ENCODE measurements around the gene SAMD4B.
"Not testable (repeated sequence)": the region's sequence is repeated elsewhere in the genome, so short reads cannot be mapped to it uniquely, and the experiment has no call there.

Gene SAMD4B, protein sequence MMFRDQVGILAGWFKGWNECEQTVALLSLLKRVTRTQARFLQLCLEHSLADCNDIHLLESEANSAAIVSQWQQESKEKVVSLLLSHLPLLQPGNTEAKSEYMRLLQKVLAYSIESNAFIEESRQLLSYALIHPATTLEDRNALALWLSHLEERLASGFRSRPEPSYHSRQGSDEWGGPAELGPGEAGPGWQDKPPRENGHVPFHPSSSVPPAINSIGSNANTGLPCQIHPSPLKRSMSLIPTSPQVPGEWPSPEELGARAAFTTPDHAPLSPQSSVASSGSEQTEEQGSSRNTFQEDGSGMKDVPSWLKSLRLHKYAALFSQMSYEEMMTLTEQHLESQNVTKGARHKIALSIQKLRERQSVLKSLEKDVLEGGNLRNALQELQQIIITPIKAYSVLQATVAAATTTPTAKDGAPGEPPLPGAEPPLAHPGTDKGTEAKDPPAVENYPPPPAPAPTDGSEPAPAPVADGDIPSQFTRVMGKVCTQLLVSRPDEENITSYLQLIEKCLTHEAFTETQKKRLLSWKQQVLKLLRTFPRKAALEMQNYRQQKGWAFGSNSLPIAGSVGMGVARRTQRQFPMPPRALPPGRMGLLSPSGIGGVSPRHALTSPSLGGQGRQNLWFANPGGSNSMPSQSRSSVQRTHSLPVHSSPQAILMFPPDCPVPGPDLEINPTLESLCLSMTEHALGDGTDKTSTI

DNA sequence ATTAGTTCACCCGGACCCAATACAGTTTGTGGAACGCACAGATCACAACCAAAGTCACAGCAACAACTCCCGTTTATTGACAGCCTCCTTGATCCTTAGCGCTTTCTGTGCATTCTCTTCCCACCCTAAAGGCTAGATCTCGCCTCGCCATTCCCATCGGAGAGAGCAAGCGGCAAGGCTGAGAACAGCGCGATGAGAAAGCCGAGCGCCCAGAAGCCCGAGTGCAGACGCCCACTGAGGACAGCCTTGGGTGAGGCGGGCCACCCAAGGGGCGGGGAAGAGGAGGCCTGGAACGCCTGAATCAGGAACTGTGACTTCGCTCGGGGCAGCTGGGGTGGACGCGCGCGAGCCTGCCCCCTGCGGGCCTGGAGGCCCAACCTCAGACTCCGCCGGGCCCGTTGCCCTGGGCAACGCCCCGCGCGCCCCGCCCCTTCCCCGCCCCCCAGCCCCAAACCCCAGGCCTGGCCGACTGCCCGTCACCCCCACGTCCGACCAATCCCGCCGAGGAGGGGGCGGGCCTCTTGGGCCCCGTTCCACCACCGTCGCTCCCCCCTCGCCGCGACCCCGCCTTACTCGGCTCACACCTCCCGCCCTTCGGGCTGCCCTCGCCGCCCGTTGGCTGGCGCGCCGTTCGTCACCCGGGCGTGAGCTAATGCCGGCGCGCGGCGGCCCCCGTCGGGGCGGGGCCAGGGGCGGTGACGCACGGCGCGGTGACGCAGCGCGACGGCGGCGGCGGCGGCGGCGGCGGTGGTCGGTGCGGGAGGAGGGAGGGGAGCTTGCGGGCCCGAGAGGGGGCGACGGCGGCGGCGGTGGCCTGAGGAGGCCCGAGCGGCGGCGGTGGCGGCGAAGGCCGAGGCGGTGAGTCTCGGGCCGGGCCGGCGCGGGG, at the start of gene SAMD4B:
SAMD4B (plus strand) TSS at position 703 of the 886 bp plus-strand sequence. CDS start 14,473 bp downstream, outside the sequence.
- DNase-seq: peak; percentile 97

DNA sequence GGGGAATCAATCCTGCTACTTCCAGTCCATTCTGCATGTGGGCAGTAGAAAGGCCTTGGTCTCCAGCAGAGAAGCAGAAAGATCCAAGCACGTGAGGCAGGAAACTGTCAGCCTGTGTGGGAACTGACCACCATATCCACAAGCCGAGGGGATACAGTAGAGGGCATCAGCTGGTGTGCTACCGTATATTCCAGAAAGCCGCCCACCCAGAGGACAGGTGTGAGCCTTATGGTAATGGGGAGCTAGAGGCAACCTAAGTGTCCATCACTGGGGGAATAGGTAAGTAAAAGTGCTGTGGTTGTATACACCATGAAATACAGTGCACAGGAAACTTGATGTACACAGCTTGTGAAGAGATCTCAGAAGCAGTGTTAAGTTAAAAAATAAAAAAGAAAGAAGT, 48.8 kb upstream of the SAMD4B start:
- DNase-seq: no peak

DNA sequence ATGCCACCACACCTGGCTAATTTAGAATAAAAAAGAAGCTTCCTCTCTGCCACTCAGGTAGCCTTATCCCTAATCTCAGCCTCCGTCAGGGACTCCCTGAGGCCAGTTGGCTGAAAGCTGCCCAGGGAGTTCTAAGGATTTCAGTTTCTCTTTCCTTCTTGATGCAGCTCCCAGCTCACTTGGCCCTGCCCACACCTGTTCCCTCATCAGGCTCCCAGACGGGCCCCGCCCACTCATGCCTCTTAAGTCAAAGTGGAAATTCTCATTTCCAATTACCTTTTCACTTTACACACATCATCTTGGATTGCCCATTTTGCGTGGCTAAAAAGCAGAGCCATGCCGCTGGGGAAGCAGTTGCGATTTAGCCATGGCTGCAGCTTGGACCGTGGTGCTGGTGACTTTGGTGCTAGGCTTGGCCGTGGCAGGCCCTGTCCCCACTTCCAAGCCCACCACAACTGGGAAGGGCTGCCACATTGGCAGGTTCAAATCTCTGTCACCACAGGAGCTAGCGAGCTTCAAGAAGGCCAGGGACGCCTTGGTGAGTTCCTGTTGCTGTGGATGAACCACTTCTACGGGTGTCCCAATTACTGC, 46.1 kb upstream of the SAMD4B start, which contains the start of gene IFNL1:
IFNL1 (plus strand) TSS at position 353 of the 591 bp plus-strand sequence; CDS start at position 368, 15 bp downstream.
- DNase-seq: no peak

DNA sequence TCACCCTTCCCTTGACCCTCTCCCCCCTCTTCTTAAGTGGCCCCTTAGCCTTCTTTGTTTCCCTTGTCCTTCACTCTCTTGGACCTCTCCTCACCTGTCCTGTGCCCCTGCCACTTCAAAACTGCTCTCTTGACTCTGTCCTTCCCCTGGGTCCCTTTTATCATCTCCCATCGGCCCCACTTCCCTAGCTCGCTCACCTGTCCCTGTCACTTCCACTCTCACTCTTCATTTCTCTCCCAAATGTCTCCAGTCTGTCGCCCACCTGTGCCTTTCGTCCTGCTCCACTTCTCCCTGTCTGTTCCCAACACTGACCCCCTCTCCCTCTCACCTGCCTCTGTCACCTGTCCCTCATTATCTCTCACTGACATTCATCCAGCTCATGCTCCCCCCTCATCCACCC, 45.3 kb upstream of the SAMD4B start:
- DNase-seq: no peak

DNA sequence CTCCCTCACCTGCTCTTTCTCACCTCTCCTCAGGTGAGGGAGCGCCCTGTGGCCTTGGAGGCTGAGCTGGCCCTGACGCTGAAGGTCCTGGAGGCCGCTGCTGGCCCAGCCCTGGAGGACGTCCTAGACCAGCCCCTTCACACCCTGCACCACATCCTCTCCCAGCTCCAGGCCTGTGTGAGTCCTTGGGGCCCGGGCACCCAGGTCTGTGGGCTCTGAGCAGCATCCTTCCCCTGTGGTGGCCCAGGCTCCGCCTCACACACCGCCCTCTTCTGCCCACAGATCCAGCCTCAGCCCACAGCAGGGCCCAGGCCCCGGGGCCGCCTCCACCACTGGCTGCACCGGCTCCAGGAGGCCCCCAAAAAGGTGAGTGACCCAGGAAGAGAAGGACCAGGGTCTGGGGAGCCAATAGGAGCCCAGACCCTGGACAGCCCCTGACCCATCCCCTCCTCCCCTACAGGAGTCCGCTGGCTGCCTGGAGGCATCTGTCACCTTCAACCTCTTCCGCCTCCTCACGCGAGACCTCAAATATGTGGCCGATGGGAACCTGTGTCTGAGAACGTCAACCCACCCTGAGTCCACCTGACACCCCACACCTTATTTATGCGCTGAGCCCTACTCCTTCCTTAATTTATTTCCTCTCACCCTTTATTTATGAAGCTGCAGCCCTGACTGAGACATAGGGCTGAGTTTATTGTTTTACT, 44.1 kb upstream of the SAMD4B start:
- no peak for DNase-seq

DNA sequence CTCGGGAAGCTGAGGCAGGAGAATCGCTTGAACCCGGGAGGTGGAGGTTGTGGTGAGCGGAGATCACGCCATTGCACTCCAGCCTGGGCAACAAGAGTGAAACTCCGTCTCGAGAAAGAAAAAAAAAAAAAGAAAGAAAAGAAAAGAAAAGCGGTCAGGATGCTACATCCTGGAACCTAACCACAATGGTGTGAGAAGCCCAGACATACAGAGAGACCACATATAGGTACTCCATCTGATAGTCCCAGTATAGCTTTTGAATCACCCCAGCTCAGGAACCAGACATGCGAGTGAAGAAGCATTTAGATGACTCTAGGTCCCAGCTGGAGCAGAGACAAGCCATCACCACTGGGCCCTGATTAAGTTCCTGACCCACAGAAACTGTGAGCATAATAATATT, 42.8 kb upstream of the SAMD4B start:
- DNase-seq: no peak

DNA sequence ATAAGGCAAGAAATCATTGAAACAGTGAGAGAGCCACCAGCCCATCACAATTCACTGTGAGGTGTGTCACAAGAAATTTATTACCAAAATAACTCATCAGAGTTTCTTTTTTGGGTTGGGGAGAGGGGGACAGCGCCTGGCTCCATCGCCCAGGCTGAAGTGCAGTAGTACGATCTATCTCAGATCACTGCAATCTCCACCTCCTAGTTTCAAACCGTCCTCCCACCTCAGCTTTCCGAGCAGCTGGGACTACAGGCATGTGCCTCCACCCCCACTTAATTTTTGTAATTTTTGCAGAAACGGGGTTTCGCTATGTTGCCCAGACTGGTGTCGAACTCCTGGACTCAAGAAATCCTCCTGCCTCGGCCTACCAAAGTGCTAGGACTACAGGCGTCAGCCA, 42.4 kb upstream of the SAMD4B start:
- DNase-seq: no peak

DNA sequence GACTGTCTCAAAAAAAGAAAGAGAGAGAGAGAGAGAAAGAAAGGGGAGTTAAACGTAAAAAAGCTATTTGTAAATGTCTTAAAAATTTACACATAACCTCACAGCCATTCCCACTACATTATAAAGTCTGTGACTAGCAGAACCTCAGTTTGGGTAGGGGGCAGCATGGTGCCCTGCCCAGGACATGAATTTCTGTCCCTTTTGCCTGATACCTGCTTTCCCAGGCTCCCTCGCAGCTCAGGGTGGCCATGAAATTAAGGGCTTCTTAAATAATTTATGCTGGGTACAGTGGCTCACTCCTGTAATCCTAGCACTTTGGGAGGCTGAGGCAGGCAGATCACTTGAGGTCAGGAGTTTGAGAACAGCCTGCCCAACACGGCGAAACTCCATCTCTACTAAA, 41.2 kb upstream of the SAMD4B start:
- DNase-seq: no peak

DNA sequence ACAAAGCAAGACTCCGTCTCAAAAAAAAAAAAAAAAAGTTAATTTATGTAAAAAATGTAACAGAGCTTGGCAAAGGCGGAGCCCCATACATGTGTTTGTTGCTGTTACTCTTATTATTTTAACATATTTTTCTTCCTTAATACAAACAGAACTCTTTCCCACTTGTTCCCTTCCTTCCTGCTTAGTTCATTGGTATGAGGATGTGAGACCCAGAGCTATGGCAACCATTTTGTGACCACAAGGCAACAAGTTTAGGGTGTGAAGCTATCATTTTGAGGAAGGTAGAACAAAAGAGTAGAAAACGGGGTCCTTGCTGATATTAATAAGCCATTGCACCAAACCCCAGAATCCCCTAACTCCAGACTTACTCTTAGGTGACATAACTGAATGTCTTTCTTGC, 40.7 kb upstream of the SAMD4B start:
- DNase-seq: no peak

DNA sequence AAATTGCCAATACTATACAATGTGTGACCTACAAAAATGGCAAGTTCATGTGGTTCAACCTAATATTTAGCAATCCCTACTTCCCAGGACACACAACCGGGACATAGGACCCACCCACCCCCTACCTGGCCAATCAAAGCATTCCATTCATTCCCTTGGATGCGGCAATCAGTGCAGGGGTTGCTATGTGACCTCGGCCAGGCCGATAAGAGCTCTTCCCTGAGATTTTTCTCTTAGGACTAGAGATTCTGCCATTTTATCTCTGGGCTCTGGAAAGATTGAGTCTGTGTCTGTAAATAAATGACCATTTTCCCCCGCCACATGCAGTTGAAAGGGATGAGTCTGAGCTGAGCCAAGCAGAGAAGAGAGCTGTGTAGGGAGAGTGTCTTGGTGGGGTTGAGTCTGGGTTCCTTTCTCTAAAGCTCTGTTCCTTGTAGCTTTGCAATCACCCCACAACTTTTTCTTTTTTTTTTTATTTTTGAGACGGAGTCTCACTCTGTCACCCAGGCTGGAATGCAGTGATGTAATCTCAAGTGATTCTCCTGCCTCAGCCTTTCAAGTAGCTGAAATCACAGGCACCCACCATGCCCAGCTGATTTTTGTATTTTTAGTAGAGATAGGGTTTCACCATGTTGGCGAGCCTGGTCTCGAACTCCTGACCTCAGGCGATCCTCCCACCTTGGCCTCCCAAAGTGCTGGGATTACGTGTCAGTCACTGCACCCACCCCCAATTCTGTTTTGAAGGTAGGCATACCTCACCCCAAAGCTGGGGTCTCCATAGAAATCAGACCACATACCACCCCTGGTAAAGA, 38.6 kb upstream of the SAMD4B start:
- DNase-seq: no peak

DNA sequence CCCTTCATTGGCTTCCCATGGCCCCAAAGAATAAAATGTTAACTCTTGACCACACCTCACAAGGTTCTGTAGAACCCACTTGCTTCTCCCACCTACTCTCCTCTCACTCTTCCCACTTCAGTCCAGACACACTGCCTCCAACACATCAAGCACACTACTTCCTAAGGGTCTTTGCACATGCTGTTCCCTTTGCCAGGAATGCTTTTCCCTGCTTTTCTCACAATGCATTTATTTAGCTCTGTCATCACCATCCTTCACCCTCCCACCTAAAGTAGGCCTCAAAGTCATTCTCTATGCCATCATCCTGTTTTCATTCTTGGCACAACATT, 38.1 kb upstream of the SAMD4B start:
- no peak for DNase-seq

DNA sequence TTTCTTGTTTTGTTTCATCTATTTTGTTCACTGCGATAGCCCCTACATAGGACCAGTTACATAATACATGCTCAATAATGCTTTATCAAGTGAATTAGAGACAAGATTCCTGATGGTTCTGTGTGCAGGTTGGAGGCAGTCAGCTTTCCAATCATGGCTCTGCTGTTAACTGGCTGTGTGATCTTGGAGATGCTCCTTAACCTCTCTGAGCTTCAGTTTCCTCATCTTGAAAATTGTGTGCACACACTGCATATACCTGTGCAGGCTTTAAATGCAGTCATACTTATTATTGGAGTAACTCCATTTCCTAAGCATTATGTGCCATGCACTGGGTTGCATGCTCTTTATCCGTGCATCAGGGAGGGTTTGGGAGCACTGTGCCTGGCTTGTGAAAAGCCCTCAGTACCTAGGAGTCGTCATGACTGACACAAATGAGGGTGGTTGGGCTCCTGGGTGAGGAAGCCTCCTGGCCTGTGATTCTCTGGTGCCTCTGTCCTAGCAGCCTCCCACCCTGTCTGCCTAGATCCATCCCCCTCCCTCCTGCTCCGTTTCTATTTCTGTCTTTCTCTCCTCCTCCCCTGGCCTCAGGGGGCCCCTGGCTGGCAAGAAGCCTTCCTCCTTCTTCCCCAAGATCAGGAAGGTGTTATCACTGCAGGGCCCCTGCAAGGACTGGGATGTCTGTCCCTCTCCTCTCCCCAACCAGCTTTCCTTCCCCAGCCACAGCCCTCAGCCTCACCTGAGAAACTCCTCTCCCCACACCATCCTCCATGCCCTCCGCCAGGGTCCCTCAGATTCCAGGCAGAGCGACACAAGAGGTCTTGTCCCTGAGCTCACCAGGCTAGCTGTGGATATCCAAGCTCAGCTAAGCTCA, 37.3 kb upstream of the SAMD4B start:
- no peak for DNase-seq

DNA sequence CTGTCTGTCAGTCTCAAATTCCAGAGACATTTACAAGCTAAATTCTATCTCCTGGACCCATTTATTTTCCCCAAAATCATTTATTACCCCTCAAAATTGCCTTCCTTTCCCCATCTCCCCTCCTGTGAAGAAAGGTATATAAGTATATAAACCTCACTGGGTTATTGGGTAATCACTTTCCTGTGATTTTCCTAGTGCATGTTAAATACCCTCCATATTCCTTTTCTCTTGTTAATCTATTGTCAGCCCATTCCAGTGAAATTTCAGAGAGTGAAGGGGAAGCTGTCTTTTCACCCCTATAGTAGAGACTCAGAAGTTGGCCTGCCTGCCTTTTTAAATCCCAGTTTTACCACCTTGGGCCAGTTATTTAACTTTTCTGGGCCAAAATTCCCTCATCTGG, 36.1 kb upstream of the SAMD4B start:
- DNase-seq: no peak

DNA sequence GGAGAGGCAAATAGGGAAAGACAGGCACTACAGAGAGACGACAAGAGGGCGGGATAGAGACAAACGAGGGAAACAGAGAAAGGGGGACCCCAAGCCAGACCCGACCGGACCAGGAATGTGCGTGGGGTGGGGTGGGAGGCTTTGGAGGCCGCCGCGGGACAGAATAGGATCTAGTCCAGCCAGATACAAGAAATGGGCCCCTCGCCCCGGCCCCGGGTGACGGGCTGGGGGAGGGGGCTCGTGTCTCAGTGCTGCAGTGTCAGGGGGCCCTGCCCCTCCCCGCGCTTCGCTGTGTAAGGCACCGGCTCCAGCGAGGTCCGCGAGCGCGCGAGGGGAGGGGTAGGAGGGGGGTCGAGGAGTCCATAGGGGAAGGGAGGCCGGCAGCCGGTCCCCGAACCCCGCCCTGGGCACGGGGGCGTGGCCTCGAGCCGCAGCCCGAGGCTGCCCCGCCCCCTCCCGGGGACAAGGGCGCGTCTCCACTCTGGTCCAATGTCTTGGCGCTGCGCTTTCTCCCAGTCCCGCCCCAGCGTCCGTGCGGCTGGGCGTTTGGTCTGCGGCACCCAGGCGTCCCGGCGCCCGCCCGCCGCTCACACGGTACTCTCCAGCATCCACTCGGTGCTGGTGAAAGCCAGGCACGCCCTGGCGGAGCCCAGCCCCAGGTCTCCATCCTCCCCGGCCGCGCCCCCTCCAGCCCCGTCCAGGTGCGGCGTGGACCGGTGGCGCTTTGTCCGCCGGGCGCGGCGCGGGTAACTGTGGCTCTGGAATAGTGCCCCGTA, 35.0 kb upstream of the SAMD4B start:
- DNase-seq: no peak

DNA sequence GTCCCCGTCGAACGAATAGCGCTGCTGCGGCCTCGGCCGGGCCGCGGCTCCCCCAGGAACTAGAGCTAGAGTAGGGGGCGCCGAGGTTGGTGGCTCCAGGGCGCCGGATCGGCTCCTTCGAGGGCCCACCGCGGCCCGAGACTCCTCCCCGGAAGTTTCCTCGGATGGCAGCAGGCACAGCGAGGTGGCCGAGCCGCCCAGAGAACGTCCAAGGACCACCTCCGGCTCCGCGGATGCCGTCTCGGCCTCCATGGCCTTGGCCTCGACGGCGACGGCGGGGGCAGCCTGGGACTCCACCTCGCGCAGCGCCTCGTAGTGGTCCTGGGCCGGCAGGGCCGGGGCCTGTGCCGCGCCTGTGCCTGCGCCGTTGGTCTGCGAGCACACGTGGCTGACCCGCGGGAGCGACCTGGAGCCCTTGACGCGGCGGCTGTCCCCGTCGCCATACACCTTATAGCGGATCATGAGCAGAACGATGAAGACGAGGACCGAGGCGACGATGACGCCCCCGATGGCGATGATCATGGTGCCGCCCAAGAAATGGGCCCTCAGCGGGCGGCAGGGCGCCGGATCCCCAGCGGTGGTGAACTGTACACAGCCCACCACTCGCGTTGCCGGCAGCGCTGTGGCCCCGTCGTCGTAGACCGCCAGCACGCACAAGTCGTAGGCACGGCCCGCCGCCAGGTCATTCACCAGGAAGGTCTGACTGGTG, 34.2 kb upstream of the SAMD4B start:
- no peak for DNase-seq

DNA sequence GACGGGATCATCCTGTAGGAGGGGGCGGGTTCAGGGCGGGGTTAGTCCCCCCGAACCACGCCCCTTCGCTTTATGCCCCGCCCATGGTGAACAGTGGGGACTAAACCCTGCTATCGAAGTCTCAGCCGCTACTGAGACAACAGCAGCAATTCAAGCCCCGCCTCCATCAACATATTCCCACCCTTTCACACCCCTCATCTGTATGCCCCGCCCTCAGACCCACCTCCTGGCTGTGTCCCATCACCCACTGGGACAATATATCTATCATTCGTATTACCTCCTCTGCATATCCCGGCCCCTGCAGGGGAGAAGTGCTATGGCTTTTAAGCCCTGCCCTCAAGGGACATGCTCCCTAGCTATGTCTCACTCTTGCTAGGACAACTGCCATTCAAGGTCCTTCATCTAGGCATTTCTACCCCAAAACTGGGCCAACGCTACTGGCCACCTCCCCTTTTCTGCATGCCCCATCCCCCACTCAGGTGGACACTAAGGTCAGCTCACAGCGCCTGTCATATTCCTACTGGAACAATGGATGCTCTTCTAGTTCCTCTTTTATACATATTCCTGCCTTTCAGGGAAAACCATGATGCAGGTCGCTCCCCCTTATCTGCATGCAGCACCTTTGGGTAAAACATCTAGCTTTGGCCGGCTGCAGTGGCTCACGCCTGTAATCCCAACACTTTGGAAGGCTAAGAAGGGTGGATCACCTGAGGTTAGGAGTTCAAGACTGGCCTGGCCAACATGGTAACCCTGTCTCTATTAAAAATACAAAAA, 33.5 kb upstream of the SAMD4B start:
- no peak for DNase-seq

DNA sequence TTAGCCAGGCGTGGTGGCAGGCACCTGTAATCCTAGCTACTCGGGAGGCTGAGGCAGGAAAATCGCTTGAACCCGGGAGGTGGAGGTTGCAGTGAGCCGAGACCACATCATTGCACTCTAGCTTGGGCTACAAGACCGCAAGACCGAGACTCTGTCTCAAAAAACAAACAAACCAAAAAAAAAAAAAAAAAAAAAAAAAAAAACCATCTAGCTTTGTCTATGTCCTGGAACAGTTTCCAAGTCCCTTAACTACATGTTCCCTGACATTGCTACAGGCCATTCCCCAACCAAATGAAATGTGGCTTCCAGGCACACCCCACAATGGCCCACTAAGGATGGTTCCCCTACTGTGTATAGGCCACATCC, 32.9 kb upstream of the SAMD4B start:
- DNase-seq: not testable (repeated sequence)
